B cell (primary cell): ENCODE results near the gene SAC3D1. TPM values are rescaled to one million over a fixed set of nuclear protein-coding genes. Genes with fewer than 3 reads are reported as not detected.

Experiments used
- ATAC-seq: fragments of 200-7000 bp; cut with Tn5 transposase; one replicate; pipeline ENCODE4 v1.10.0; 2021; ENCODE audit warnings: low read depth, mild to moderate bottlenecking, moderate number of reproducible peaks, moderate library complexity
- CTCF ChIA-PET: fragments of 350-600 bp; sonication (Branson Sonifier 250); formaldehyde crosslinking; loops from one replicate; lab custom pipeline; 2021; ENCODE audit warnings: antibody characterized with exemption, inconsistent platforms; lab: Charles Lee
- POLR2A ChIA-PET: fragments of 350-600 bp; sonication (Branson Sonifier 250); formaldehyde crosslinking; loops from one replicate; lab custom pipeline; 2021; ENCODE audit warnings: antibody characterized with exemption; lab: Charles Lee
- DNase-seq: peaks from one replicate; pipeline ENCODE4 v3.0.0; 2013
- H2AFZ ChIP-seq: 2 replicates; pipeline ENCODE4 v1.6.1; 2012; ENCODE audit warnings: mild to moderate bottlenecking, low read depth, low read length; ENCODE audit not compliant: insufficient read depth, poor library complexity, severe bottlenecking
- H3K27ac ChIP-seq, 2 donors: 1 replicate in 1 of 2; 2 replicates in 1 of 2; pipeline ENCODE4 v1.5.1; 2012 to 2013; ENCODE audit warnings: low read length in 2 of 2, mild to moderate bottlenecking in 2 of 2, moderate library complexity in 1 of 2
- H3K27me3 ChIP-seq, 4 experiments: fragments of 200-600 bp in 1 of 4; sonication (generic) in 1 of 4; replicated peaks in 1 of 4; 1 replicate in 2 of 4; 2 replicates in 2 of 4; pipeline versions ENCODE4 v1.6.1 to v1.7.0; 2013 to 2016; ENCODE audit warnings: low read length in 3 of 4, mild to moderate bottlenecking in 2 of 4, mixed read lengths in 1 of 4, moderate library complexity in 1 of 4; ENCODE audit not compliant: insufficient read depth in 4 of 4, control insufficient read depth in 3 of 4; ENCODE audit errors: control extremely low read depth in 1 of 4
- H3K36me3 ChIP-seq, 2 experiments: replicated peaks in 1 of 2; 1 replicate in 1 of 2; 2 replicates in 1 of 2; pipeline versions ENCODE4 v1.6.1 to v1.7.1; 2013; ENCODE audit warnings: low read length in 1 of 2; ENCODE audit not compliant: insufficient read depth in 2 of 2, control insufficient read depth in 1 of 2; ENCODE audit errors: control extremely low read depth in 1 of 2, extremely low read depth in 1 of 2
- H3K4me1 ChIP-seq, 2 donors: fragments of 200-600 bp in 1 of 2; sonication (generic) in 1 of 2; 1 replicate in 1 of 2; 2 replicates in 1 of 2; pipeline versions ENCODE4 v1.5.1 to v1.6.1; 2013 to 2017; ENCODE audit warnings: low read length in 2 of 2; ENCODE audit not compliant: control insufficient read depth in 2 of 2, insufficient read depth in 2 of 2
- H3K4me2 ChIP-seq: replicated peaks from 2 replicates; pipeline ENCODE3; 2012; ENCODE audit warnings: mild to moderate bottlenecking, low read depth, low read length; ENCODE audit not compliant: poor library complexity, severe bottlenecking
- H3K4me3 ChIP-seq, 5 experiments: fragments of 200-600 bp in 1 of 5; sonication (generic) in 1 of 5; 1 replicate in 3 of 5; 2 replicates in 2 of 5; pipeline versions ENCODE4 v1.5.1 to v1.7.0; 2011 to 2016; ENCODE audit warnings: low read length in 4 of 5, mild to moderate bottlenecking in 4 of 5, low read depth in 2 of 5, control low read depth in 1 of 5, moderate library complexity in 1 of 5; ENCODE audit not compliant: insufficient read depth in 1 of 5; ENCODE audit errors: control extremely low read depth in 1 of 5, extremely low read depth in 1 of 5
- H3K79me2 ChIP-seq: fragments of 200-600 bp; sonication (generic); one replicate; pipeline ENCODE4 v1.6.0; 2016; ENCODE audit warnings: low read length; ENCODE audit not compliant: control insufficient read depth, insufficient read depth
- H3K9ac ChIP-seq: fragments of 200-600 bp; sonication (generic); 2 replicates; pipeline ENCODE4 v1.6.1; 2017; ENCODE audit warnings: mild to moderate bottlenecking, low read length, moderate library complexity
- H3K9me3 ChIP-seq, 3 donors: one replicate each; pipeline versions ENCODE4 v1.6.1 to v1.7.1; 2013; ENCODE audit warnings: low read length in 2 of 3; ENCODE audit not compliant: control insufficient read depth in 2 of 3, insufficient read depth in 1 of 3; ENCODE audit errors: control extremely low read depth in 1 of 3
- H4K20me1 ChIP-seq: 2 replicates; pipeline ENCODE4 v1.6.0; 2012; ENCODE audit warnings: mild to moderate bottlenecking, low read length; ENCODE audit not compliant: insufficient read depth, control insufficient read depth, poor library complexity, severe bottlenecking
- H3K27ac Mint-ChIP-seq: one replicate; pipeline ENCODE4 v1.8.0; 2021; ENCODE audit warnings: mixed read lengths
- H3K27me3 Mint-ChIP-seq: one replicate; pipeline ENCODE4 v1.8.0; 2021; ENCODE audit warnings: mixed read lengths
- H3K4me1 Mint-ChIP-seq: one replicate; pipeline ENCODE4 v1.8.0; 2021; ENCODE audit warnings: mixed read lengths
- H3K4me3 Mint-ChIP-seq: one replicate; pipeline ENCODE4 v1.8.0; 2021; ENCODE audit warnings: mixed read lengths
- H3K9me3 Mint-ChIP-seq: one replicate; pipeline ENCODE4 v1.8.0; 2022; ENCODE audit warnings: mixed read lengths; ENCODE audit not compliant: insufficient read depth
- CTCF ChIP-seq: fragments of 200-600 bp; IDR thresholded peaks from one replicate; pipeline ENCODE4 v1.8.0; 2022; ENCODE audit warnings: antibody characterized with exemption, mild to moderate bottlenecking
- EZH2 ChIP-seq: IDR thresholded peaks from 2 replicates; pipeline ENCODE4 v1.6.1; 2012; ENCODE audit warnings: borderline replicate concordance, low read depth, mild to moderate bottlenecking, moderate library complexity, low read length; ENCODE audit not compliant: insufficient read depth, poor library complexity, severe bottlenecking
- WGBS: methylation state at CpG from one replicate; pipeline ENCODE4 v1.1.5; 2013; ENCODE audit warnings: missing lambda C conversion rate; ENCODE audit not compliant: insufficient coverage; 5-methylcytosine and 5-hydroxymethylcytosine counted together
- intact Hi-C: fragments of 100-400 bp; cut with micrococcal nuclease; formaldehyde crosslinking; loops from one replicate; pipeline ENCODE4 v1.10.0; 2022
- polyA plus RNA-seq: library from polyadenylated mRNA; depleted of rRNA; stranded (reverse); fragments of >200 nt; gene quantifications from 2 replicates; pipeline ENCODE4 v1.2.3, GENCODE V29; 2012
- total RNA-seq, 2 donors: library from RNA; stranded (reverse); fragments of 120-200 nt in 1 of 2; gene quantifications; 1 replicate in 1 of 2; 2 replicates in 1 of 2; pipeline versions ENCODE4 v1.2.3 to v1.2.4, GENCODE V29; 2013 to 2022

The SAC3D1 gene
- total and polyA plus RNA-seq, 2 donors (not counting 1 experiment from before 2014, with no cell fraction given): 5.9 to 6.0 TPM

- Histone ChIP-seq H3K9ac (no peak overlapping the region), H2AFZ (peak overlapping the region; percentile 63), H3K79me2 (peaks cover 12% of the 10 kb centered on the region), H3K4me1 (peaks cover 0 to 11% of the 10 kb centered on the region in 2 donors), H3K27me3 (no peaks in the 10 kb centered on the region), H4K20me1 (no peaks in the 10 kb centered on the region), H3K36me3 (no peaks in the 10 kb centered on the region), H3K4me3 (no peak overlapping the region), H3K4me2 (no peak overlapping the region), H3K9me3 (no peaks in the 10 kb centered on the region), H3K27ac (peak overlapping the region in 1 of 2 donors; percentile 0)
- ChIA-PET POLR2A (no interaction called here), CTCF (interaction anchor here (0.6 to 0.9 kb wide), 6 partner anchors 12 to 230 kb away, joined by 3 to 5 read pairs (median 3); partner anchors contain the start of gene ARL2)
- DNase-seq: peak; percentile 76
- intact Hi-C loops: loop anchor here (1.0 kb wide), 1 partner anchor 64 kb away; the partner anchor contains the start of gene ARL2
- Mint-ChIP-seq H3K4me1 (peaks cover 8% of the 10 kb centered on the region), H3K27me3 (no peaks in the 10 kb centered on the region), H3K27ac (peak overlapping the region; percentile 56), H3K4me3 (no peak overlapping the region), H3K9me3 (no peaks in the 10 kb centered on the region)
- no peak for TF ChIP-seq EZH2
- peak; percentile 71 for TF ChIP-seq CTCF
- peak; percentile 99 for ATAC-seq
- WGBS: 42% methylated on average over 2 of the region's 3 CpGs
Observed at GRCh38 chr11:65078151-65078550, 37.1 kb downstream of the SAC3D1 start.

- no peak overlapping the region for H3K4me3 ChIP-seq
- H3K27me3 ChIP-seq: no peaks in the 10 kb centered on the region
- H3K4me1 ChIP-seq: peaks cover 4 to 18% of the 10 kb centered on the region in 2 donors
- no peaks in the 10 kb centered on the region for H4K20me1 ChIP-seq
- no peak overlapping the region for H3K9ac ChIP-seq
- 75% methylated on average over 1 of the region's 9 CpGs for WGBS
- Mint-ChIP-seq H3K4me3 (no peak overlapping the region), H3K27me3 (no peaks in the 10 kb centered on the region), H3K4me1 (peaks cover 14% of the 10 kb centered on the region), H3K9me3 (no peaks in the 10 kb centered on the region), H3K27ac (peak overlapping the region; percentile 56)
- POLR2A ChIA-PET: no interaction called here
- no peaks in the 10 kb centered on the region for H3K36me3 ChIP-seq
- DNase-seq: no peak
- CTCF ChIA-PET: interaction anchor here (0.5 to 0.9 kb wide), 7 partner anchors 11 to 231 kb away, joined by 3 to 6 read pairs (median 3); partner anchors contain the start of gene ARL2
- H2AFZ ChIP-seq: peak overlapping the region; percentile 63
- no peak for ATAC-seq
- intact Hi-C loops: loop anchor here (1.0 kb wide), 1 partner anchor 65 kb away; the partner anchor contains the start of gene ARL2
- TF ChIP-seq EZH2: no peak
- no peak for TF ChIP-seq CTCF
- peak overlapping the region in 1 of 2 donors; percentile 0 for H3K27ac ChIP-seq
- H3K4me2 ChIP-seq: no peak overlapping the region
- peaks cover 12% of the 10 kb centered on the region for H3K79me2 ChIP-seq
- no peaks in the 10 kb centered on the region for H3K9me3 ChIP-seq
Observed at GRCh38 chr11:65078786-65079342, 37.9 kb downstream of the SAC3D1 start.
